ENCODE data around the gene KCNIP1. TPM values are rescaled to one million over a fixed set of nuclear protein-coding genes. Genes with fewer than 3 reads are reported as not detected.

The KCNIP1 gene
- polyA plus RNA-seq, 1 donor (not counting 4 experiments of a cell fraction or from before 2014, with no cell fraction given), result not detected

GRCh38 chr5:170484847-170485615, 18.8 kb upstream of the KCNIP1 start:
- no peak overlapping the region for H3K4me3 ChIP-seq (ENCODE audit: control insufficient read depth in 2 of 3, extremely low read depth in 1 of 3, insufficient read depth in 2 of 3, low read depth in 1 of 3, low read length in 3 of 3)
- H3K79me2 ChIP-seq (ENCODE audit: control insufficient read depth, insufficient read depth, low read length), result no peaks in the 10 kb centered on the region
- FAIRE-seq (no peak), DNase-seq (ENCODE audit: low read depth, low spot score) (no peak)
- dilution Hi-C loops (cut with MboI; ENCODE audit: extremely low pct_ligation_motif_present, low sequenced_read_pairs), result no loop called here
- H3K4me1 ChIP-seq (ENCODE audit: control insufficient read depth, extremely low read depth, insufficient read depth, low read length), result peaks cover 3% of the 10 kb centered on the region
- no peaks in the 10 kb centered on the region for H3K27me3 ChIP-seq (ENCODE audit: control insufficient read depth, extremely low read depth, insufficient read depth, low read length)
- no peaks in the 10 kb centered on the region for H4K20me1 ChIP-seq (ENCODE audit: control insufficient read depth, extremely low read depth, insufficient read depth, low read length)
- no peaks in the 10 kb centered on the region for H3K9me3 ChIP-seq (ENCODE audit: control insufficient read depth, low read depth, low read length)
- no peak for TF ChIP-seq CTCF (optimal IDR thresholded peaks at IDR 0.05 in 1 of 3, IDR thresholded peaks at IDR 0.05 in 1 of 3, conservative IDR thresholded peaks at IDR 0.05 in 1 of 3; ENCODE audit: extremely low read depth in 1 of 3, insufficient read depth in 2 of 3, low read length in 3 of 3)
- no peak for TF ChIP-seq EZH2 (IDR thresholded peaks at IDR 0.05; ENCODE audit: low read length)
- H2AFZ ChIP-seq (ENCODE audit: control insufficient read depth, low read length), result no peak overlapping the region
- H3K9me1 ChIP-seq (ENCODE audit: control insufficient read depth, extremely low read depth, insufficient read depth, low read length), result no peaks in the 10 kb centered on the region
- no peaks in the 10 kb centered on the region for H3K36me3 ChIP-seq (ENCODE audit: control insufficient read depth in 2 of 2, extremely low read depth in 1 of 2, insufficient read depth in 2 of 2, low read length in 2 of 2)
- H3K27ac ChIP-seq (ENCODE audit: control insufficient read depth, insufficient read depth, low read length), result no peak overlapping the region
- H3K9ac ChIP-seq (ENCODE audit: control insufficient read depth, extremely low read depth, insufficient read depth, low read length), result no peak overlapping the region
- H3K4me2 ChIP-seq (ENCODE audit: control insufficient read depth, extremely low read depth, insufficient read depth, low read depth, low read length), result no peak overlapping the region

- no peaks in the 10 kb centered on the region for H3K79me2 ChIP-seq (ENCODE audit: control insufficient read depth, insufficient read depth, low read length)
- no peak overlapping the region for H3K4me2 ChIP-seq (ENCODE audit: control insufficient read depth, extremely low read depth, insufficient read depth, low read depth, low read length)
- DNase-seq (ENCODE audit: low read depth, low spot score) (no peak), FAIRE-seq (no peak)
- no peak overlapping the region for H3K27ac ChIP-seq (ENCODE audit: control insufficient read depth, insufficient read depth, low read length)
- no peaks in the 10 kb centered on the region for H3K9me3 ChIP-seq (ENCODE audit: control insufficient read depth, low read depth, low read length)
- no peak overlapping the region for H3K4me3 ChIP-seq (ENCODE audit: control insufficient read depth in 2 of 3, extremely low read depth in 1 of 3, insufficient read depth in 2 of 3, low read depth in 1 of 3, low read length in 3 of 3)
- no peak overlapping the region for H3K9ac ChIP-seq (ENCODE audit: control insufficient read depth, extremely low read depth, insufficient read depth, low read length)
- H3K27me3 ChIP-seq (ENCODE audit: control insufficient read depth, extremely low read depth, insufficient read depth, low read length), result no peaks in the 10 kb centered on the region
- peaks cover 3% of the 10 kb centered on the region for H3K4me1 ChIP-seq (ENCODE audit: control insufficient read depth, extremely low read depth, insufficient read depth, low read length)
- no peaks in the 10 kb centered on the region for H4K20me1 ChIP-seq (ENCODE audit: control insufficient read depth, extremely low read depth, insufficient read depth, low read length)
- dilution Hi-C loops (cut with MboI; ENCODE audit: extremely low pct_ligation_motif_present, low sequenced_read_pairs), result no loop called here
- no peaks in the 10 kb centered on the region for H3K9me1 ChIP-seq (ENCODE audit: control insufficient read depth, extremely low read depth, insufficient read depth, low read length)
- no peaks in the 10 kb centered on the region for H3K36me3 ChIP-seq (ENCODE audit: control insufficient read depth in 2 of 2, extremely low read depth in 1 of 2, insufficient read depth in 2 of 2, low read length in 2 of 2)
- H2AFZ ChIP-seq (ENCODE audit: control insufficient read depth, low read length), result no peak overlapping the region
- TF ChIP-seq EZH2 (IDR thresholded peaks at IDR 0.05; ENCODE audit: low read length) (no peak), CTCF (optimal IDR thresholded peaks at IDR 0.05 in 1 of 3, IDR thresholded peaks at IDR 0.05 in 1 of 3, conservative IDR thresholded peaks at IDR 0.05 in 1 of 3; ENCODE audit: extremely low read depth in 1 of 3, insufficient read depth in 2 of 3, low read length in 3 of 3) (no peak)
Observed at GRCh38 chr5:170485616-170485911, 18.3 kb upstream of the KCNIP1 start.

All from keratinocyte (primary cell).